Glutamatergic neuron (in vitro differentiated cells): Measurements from ENCODE around the gene UIMC1. TPM values are rescaled to one million over a fixed set of nuclear protein-coding genes. Genes with fewer than 3 reads are reported as not detected.

Experiments
- total RNA-seq: library from RNA; stranded (reverse); fragmentation: NEBNext Ultra II Directional; extraction: Animal tissue kit (Norgen Biotek cat#: 25700); gene quantifications from one replicate; pipeline ENCODE4 v1.2.1, GENCODE V29; 2021; ENCODE audit not compliant: unreplicated experiment

UIMC1 gene
- total RNA-seq, 1 donor from 2014 or later = 38.5 TPM

Other genes starting within 250 kb of the UIMC1 start
- gene UNC5A, start 196.2 kb downstream of the UIMC1 start, total RNA-seq = 5.6 TPM
- gene HK3, start 107.4 kb downstream of the UIMC1 start, total RNA-seq = not detected
- 18.2 TPM for gene ZNF346, start 15.9 kb upstream of the UIMC1 start, total RNA-seq
- gene FGFR4, start 80.1 kb upstream of the UIMC1 start, total RNA-seq = 5.2 TPM
- gene NSD1, start 127.0 kb upstream of the UIMC1 start, total RNA-seq = 151 TPM